Calu3 (cell line): Measurements from ENCODE around the gene TAC3. TPM values are rescaled to one million over a fixed set of nuclear protein-coding genes. Genes with fewer than 3 reads are reported as not detected.
A peak's percentile ranks its signal among the peaks of the same experiment; 100 is the strongest.

ENCODE experiments used
- BruUV-seq: library from RNA; stranded (reverse); fragments of 400-500 nt; replicated peaks from 2 replicates; lab custom pipeline; 2021; lab: Mats Ljungman, UMichigan
- CTCF ChIA-PET: fragments of 300-600 bp; sonication (Branson Sonifier 250); formaldehyde crosslinking; loops from one replicate; lab custom pipeline; 2022; ENCODE audit warnings: antibody characterized with exemption; lab: Charles Lee
- DNase-seq: peaks from one replicate; pipeline ENCODE4 v3.0.0; 2022
- H3K27ac Mint-ChIP-seq: one replicate; pipeline ENCODE4 v1.8.0; 2022; ENCODE audit warnings: mixed read lengths; ENCODE audit not compliant: unreplicated experiment
- H3K27me3 Mint-ChIP-seq: one replicate; pipeline ENCODE4 v1.8.0; 2022; ENCODE audit warnings: mixed read lengths; ENCODE audit not compliant: unreplicated experiment
- H3K36me3 Mint-ChIP-seq: one replicate; pipeline ENCODE4 v1.8.0; 2022; ENCODE audit warnings: mild to moderate bottlenecking, moderate library complexity, mixed read lengths; ENCODE audit not compliant: insufficient read depth, unreplicated experiment
- H3K4me1 Mint-ChIP-seq: one replicate; pipeline ENCODE4 v1.8.0; 2022; ENCODE audit warnings: mild to moderate bottlenecking, low read depth, mixed read lengths; ENCODE audit not compliant: unreplicated experiment
- H3K4me3 Mint-ChIP-seq: one replicate; pipeline ENCODE4 v1.8.0; 2022; ENCODE audit warnings: mild to moderate bottlenecking, low read depth, moderate library complexity, mixed read lengths; ENCODE audit not compliant: unreplicated experiment
- H3K9me3 Mint-ChIP-seq: one replicate; pipeline ENCODE4 v1.8.0; 2022; ENCODE audit warnings: low read depth, mixed read lengths; ENCODE audit not compliant: unreplicated experiment
- intact Hi-C: fragments of 100-400 bp; cut with micrococcal nuclease; formaldehyde crosslinking; loops from one replicate; pipeline ENCODE4 v1.10.0; 2022; ENCODE audit not compliant: unreplicated experiment
- total RNA-seq: library from RNA; stranded (reverse); gene quantifications from 2 replicates; pipeline ENCODE4 v1.2.3, GENCODE V29; 2022
- TF ChIP-seq, protein P1 (sequence below): fragments of 200-600 bp; IDR thresholded peaks from one replicate; pipeline ENCODE4 v1.8.0; 2022; ENCODE audit warnings: antibody characterized with exemption; ENCODE audit not compliant: unreplicated experiment

The TAC3 gene
- total RNA-seq, 1 experiment from 2014 or later, result not detected

DNA sequence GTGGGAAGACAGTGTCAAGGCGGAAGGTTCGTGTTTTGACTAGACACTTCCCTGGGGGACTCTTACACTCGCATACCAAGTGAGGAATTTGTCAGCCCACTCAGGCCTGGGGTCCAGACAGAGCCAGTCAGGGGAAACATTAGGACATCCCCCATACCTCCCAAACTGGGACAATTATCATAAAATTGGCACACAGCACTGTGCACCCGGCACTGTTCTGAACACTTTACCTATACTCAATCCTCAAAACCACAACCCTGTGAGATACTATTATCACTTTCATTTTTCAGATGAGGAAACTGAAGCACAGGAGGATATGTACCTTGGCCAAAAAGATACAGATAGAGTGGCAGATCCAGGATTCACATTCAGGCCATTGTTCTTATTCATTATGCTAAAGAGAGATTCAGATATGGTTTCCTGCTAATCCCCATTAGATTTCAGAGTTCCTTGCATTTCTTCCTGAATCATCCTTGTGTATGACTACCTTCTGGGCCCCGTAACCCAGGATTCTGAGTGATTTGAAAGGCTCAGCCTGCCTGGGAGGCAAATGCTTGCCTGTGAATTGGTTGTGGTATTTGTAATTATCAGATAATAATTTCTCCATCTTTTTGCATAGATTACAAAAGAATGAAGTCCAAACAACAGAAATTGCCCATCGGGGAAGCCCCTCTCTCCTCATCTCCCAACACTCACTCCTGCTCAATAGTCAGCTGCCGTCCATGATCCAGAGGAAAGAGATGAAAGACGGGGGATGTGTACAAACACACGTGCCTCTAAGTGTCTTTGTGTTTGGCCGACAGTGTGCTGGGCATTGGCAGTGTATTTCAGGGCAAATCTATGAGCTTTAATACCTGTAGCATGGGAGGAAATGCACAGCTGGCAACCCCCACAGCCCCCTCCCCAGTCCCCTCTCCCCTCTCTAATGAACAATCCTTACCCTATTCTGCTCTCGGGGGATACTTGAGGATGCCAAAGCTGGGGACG is 4.6 kb downstream of the TAC3 start:
- DNase-seq, result no peak
- Mint-ChIP-seq H3K27ac (no peak overlapping the region), H3K4me1 (no peaks in the 10 kb centered on the region), H3K27me3 (peaks cover 70% of the 10 kb centered on the region), H3K36me3 (peaks cover 2% of the 10 kb centered on the region), H3K9me3 (no peaks in the 10 kb centered on the region), H3K4me3 (no peak overlapping the region)
- intact Hi-C loops, result no loop called here
- TF ChIP-seq, protein P1, sequence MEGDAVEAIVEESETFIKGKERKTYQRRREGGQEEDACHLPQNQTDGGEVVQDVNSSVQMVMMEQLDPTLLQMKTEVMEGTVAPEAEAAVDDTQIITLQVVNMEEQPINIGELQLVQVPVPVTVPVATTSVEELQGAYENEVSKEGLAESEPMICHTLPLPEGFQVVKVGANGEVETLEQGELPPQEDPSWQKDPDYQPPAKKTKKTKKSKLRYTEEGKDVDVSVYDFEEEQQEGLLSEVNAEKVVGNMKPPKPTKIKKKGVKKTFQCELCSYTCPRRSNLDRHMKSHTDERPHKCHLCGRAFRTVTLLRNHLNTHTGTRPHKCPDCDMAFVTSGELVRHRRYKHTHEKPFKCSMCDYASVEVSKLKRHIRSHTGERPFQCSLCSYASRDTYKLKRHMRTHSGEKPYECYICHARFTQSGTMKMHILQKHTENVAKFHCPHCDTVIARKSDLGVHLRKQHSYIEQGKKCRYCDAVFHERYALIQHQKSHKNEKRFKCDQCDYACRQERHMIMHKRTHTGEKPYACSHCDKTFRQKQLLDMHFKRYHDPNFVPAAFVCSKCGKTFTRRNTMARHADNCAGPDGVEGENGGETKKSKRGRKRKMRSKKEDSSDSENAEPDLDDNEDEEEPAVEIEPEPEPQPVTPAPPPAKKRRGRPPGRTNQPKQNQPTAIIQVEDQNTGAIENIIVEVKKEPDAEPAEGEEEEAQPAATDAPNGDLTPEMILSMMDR, result no peak
- BruUV-seq, result no TSS peak
- CTCF ChIA-PET, result interaction anchor here (0.5 to 0.9 kb wide), 2 partner anchors 117 to 172 kb away, joined by 3 to 6 read pairs; partner anchors contain the start of gene LRP1

DNA sequence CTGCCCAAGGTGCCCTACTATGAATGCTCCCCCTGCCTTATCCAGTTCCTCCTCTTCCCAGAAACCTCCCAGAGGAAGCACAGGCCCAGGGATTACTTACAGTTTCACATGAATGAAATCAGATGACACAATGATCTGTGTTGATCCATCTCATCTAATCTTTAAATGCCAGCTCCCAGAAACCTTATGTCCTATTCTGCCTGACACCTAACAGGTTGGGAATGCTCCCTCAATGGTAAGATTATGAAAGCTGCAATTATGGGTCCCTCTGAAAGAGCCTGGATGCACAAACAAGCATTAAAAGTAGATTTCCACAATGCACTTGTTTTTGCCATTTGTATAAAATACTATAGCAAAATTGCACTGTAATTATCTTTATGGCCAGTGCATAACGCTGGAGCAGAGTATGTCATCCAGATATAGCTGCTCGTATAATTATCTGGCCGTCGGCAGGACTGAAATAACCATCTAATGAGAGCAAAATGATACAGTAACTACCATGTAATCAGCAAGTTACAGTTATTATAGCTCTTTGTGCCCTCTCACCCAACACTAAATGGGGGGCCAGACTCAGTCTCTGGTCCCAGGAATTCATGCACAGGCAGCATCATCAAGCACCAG is 5.6 kb downstream of the TAC3 start:
- CTCF ChIA-PET, result interaction anchor here (0.5 to 0.9 kb wide), 3 partner anchors 118 to 751 kb away, joined by 3 to 6 read pairs (median 4); partner anchors contain the start of gene LRP1
- BruUV-seq, result no TSS peak
- no peak overlapping the region for H3K27ac Mint-ChIP-seq
- H3K36me3 Mint-ChIP-seq, result peaks cover 12% of the 10 kb centered on the region
- TF ChIP-seq, protein P1, result no peak
- intact Hi-C loops, result no loop called here
- H3K9me3 Mint-ChIP-seq, result no peaks in the 10 kb centered on the region
- H3K4me3 Mint-ChIP-seq, result no peak overlapping the region
- H3K4me1 Mint-ChIP-seq, result peaks cover 4% of the 10 kb centered on the region
- H3K27me3 Mint-ChIP-seq, result peaks cover 63% of the 10 kb centered on the region
- DNase-seq, result no peak

DNA sequence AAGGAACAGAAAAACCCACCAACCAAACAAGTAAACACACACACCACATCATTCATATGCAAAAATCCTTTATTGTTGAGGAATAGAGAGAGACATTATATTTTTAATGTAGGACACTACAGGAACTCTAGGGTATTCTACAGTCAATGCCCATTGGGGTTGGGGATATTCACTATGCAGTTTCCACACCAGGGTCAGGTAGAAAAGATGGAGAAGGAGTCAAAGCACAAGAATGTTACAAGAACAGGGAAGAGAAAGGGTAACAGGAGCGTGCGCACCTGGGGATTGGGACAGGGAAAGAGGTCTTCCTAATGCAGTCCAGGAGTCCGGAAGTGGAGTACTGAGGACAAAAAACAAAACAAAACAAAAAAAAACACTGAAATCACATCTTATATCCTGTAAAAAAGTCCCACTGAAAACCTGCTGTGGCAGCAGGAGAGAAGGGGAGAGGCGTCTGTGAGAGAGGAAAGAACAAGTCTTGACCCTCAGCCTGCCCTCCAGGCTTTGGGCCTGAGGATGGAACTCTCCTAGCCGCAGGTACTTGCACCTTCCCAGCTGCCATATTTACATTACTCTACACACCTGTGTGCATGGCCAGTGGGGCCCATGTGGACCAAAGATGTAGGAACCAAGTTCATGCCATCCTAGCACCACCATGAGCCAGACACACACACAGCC is 6.2 kb downstream of the TAC3 start:
- Mint-ChIP-seq H3K36me3 (peaks cover 15% of the 10 kb centered on the region), H3K27me3 (peaks cover 57% of the 10 kb centered on the region), H3K4me1 (peaks cover 10% of the 10 kb centered on the region), H3K4me3 (no peak overlapping the region), H3K27ac (no peak overlapping the region), H3K9me3 (no peaks in the 10 kb centered on the region)
- DNase-seq, result no peak
- TF ChIP-seq, protein P1, result no peak
- intact Hi-C loops, result loop anchor here (1.0 to 2.0 kb wide), 2 partner anchors 102 to 173 kb away; no protein-coding TSS in a partner anchor
- no TSS peak for BruUV-seq
- CTCF ChIA-PET, result no interaction called here

DNA sequence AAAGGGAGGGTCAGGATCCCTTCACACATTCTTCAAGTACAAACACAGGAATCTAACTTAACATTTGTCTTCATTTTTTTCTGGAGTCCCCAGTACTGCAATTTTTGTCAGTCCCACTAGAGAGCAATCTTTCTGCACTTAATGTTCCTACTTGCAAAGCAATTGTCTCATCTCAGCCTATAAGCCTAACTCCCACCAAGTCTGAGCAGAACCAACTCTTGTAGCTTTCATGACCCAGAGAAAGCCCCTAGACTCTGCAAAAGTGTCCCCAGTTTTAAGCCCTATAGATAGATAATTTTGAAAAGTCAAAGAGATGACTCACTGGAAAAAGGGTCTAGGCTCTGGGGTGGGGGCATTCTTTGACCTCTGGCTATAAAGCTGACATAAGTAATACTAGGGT is 8.2 kb downstream of the TAC3 start:
- Mint-ChIP-seq H3K4me3 (no peak overlapping the region), H3K4me1 (peaks cover 14% of the 10 kb centered on the region)
- no TSS peak for BruUV-seq

More for the DNA sequence above, 8.2 kb downstream of the TAC3 start:
- intact Hi-C loops, result loop anchor here (1.0 to 2.0 kb wide), 2 partner anchors 54 to 175 kb away; no protein-coding TSS in a partner anchor
- peak; percentile 32 for DNase-seq
- Mint-ChIP-seq H3K9me3 (no peaks in the 10 kb centered on the region), H3K27me3 (peaks cover 38% of the 10 kb centered on the region), H3K27ac (no peak overlapping the region), H3K36me3 (peaks cover 15% of the 10 kb centered on the region)
- TF ChIP-seq, protein P1, result no peak
- CTCF ChIA-PET, result interaction anchor here (0.9 kb wide), 1 partner anchor 104 kb away, joined by 7 read pairs; no protein-coding TSS in a partner anchor
